Vagina (tissue), 2 donors: Measurements from ENCODE around the gene MAK. TPM values are rescaled to one million over a fixed set of nuclear protein-coding genes. Genes with fewer than 3 reads are reported as not detected.

ENCODE experiments used
- DNase-seq, 2 donors: peaks; one replicate each; pipeline ENCODE4 v3.0.0-alpha.2; 2017; ENCODE audit errors: extremely low spot score in 2 of 2
- H3K27ac ChIP-seq: fragments of 200-600 bp; sonication (generic); one replicate; pipeline ENCODE4 v1.5.1; 2019
- H3K27me3 ChIP-seq: fragments of 200-600 bp; sonication (generic); one replicate; pipeline ENCODE4 v1.5.1; 2019
- H3K36me3 ChIP-seq, 2 donors: fragments of 200-600 bp; sonication (generic); one replicate each; pipeline ENCODE4 v1.5.1; 2017 to 2019
- H3K4me1 ChIP-seq: fragments of 200-600 bp; sonication (generic); one replicate; pipeline ENCODE4 v1.5.1; 2019
- H3K4me3 ChIP-seq, 2 donors: fragments of 200-600 bp; sonication (generic); 1 replicate in 1 of 2; 2 replicates in 1 of 2; pipeline ENCODE4 v1.5.1; 2016 to 2019
- H3K9me3 ChIP-seq: fragments of 200-600 bp; sonication (generic); one replicate; pipeline ENCODE4 v1.5.1; 2019
- POLR2A ChIP-seq, 2 donors: fragments of 450-650 bp; IDR thresholded peaks; one replicate each; pipeline ENCODE4 v1.6.1; 2017; ENCODE audit warnings: antibody characterized with exemption in 2 of 2, mild to moderate bottlenecking in 2 of 2, moderate library complexity in 2 of 2
- POLR2AphosphoS5 ChIP-seq, 2 donors: sonication (generic); formaldehyde crosslinking; IDR thresholded peaks; one replicate each; pipeline ENCODE4 v1.9.0; 2017; ENCODE audit warnings: antibody characterized with exemption in 2 of 2, mild to moderate bottlenecking in 2 of 2, low read depth in 1 of 2; ENCODE audit not compliant: insufficient read depth in 1 of 2
- intact Hi-C: fragments of 100-400 bp; cut with DNase I; formaldehyde crosslinking; loops from one replicate; pipeline ENCODE4 v1.15.1; 2023
- total RNA-seq: library from RNA; depleted of rRNA; stranded (reverse); fragments of >200 nt; gene quantifications from one replicate; pipeline ENCODE4 v1.2.3, GENCODE V29; 2016
- TF ChIP-seq, protein P1 (sequence below), 3 experiments: fragments of 450-650 bp in 2 of 3; fragments of 200-600 bp in 1 of 3; sonication (generic) in 1 of 3; IDR thresholded peaks; one replicate each; pipeline ENCODE4 v1.5.1; 2017 to 2019; ENCODE audit warnings: antibody characterized with exemption in 3 of 3, mild to moderate bottlenecking in 2 of 3, moderate library complexity in 2 of 3

The MAK gene
- total RNA-seq, 1 donor from 2014 or later = 0.25 TPM

DNA sequence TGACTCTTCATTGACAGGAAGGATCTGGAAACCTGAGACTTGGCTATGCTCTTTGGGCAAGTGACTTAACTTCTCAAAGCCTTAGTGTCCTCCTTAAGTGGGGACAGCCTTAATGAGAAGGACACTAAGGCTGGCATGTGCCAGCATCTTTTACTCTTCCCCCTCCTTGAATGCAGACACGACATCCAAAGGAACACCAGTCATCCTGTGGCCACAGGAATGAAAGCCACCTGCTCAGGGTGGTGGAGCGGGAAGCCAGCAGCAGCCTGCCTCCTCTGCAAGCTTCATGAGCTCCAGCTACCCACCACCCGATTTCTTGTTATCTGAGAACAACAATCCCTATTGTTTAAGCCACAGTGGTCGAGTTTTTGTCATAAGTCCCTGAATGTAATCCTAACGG lies 46.2 kb downstream of the MAK start:
- intact Hi-C loops = no loop called here
- no peak for DNase-seq
- no peak overlapping the region for H3K4me3 ChIP-seq
- H3K27me3 ChIP-seq = no peaks in the 10 kb centered on the region
- no peak overlapping the region for H3K27ac ChIP-seq
- no peaks in the 10 kb centered on the region for H3K4me1 ChIP-seq
- no peaks in the 10 kb centered on the region for H3K9me3 ChIP-seq
- TF ChIP-seq, protein P1, sequence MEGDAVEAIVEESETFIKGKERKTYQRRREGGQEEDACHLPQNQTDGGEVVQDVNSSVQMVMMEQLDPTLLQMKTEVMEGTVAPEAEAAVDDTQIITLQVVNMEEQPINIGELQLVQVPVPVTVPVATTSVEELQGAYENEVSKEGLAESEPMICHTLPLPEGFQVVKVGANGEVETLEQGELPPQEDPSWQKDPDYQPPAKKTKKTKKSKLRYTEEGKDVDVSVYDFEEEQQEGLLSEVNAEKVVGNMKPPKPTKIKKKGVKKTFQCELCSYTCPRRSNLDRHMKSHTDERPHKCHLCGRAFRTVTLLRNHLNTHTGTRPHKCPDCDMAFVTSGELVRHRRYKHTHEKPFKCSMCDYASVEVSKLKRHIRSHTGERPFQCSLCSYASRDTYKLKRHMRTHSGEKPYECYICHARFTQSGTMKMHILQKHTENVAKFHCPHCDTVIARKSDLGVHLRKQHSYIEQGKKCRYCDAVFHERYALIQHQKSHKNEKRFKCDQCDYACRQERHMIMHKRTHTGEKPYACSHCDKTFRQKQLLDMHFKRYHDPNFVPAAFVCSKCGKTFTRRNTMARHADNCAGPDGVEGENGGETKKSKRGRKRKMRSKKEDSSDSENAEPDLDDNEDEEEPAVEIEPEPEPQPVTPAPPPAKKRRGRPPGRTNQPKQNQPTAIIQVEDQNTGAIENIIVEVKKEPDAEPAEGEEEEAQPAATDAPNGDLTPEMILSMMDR (IDR thresholded peaks at IDR 0.05) = no peak
- TF ChIP-seq POLR2AphosphoS5 (IDR thresholded peaks at IDR 0.05; ENCODE audit: insufficient read depth in 1 of 2, low read depth in 1 of 2) = no peak
- no peaks in the 10 kb centered on the region for H3K36me3 ChIP-seq

DNA sequence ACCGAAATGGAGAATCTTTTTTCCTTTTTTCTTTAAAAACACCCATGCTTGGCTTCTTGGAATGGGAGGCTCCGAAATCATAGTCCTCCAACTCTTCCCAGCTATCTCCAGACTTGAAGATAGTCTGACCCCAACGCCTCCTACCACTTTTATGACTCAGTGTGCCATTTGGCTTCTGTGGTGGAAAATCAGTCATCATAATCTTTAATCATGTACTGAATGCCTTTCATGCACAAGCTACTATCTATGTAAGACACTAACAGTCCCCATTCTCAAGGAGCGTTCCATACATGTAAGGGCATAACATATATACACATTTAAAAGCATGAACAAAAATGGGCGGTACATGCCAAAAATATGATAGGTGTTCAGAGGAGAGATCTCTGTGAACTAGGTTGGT lies 46.7 kb downstream of the MAK start:
- TF ChIP-seq, protein P1 (IDR thresholded peaks at IDR 0.05) = no peak
- TF ChIP-seq POLR2AphosphoS5 (IDR thresholded peaks at IDR 0.05; ENCODE audit: insufficient read depth in 1 of 2, low read depth in 1 of 2) = no peak
- TF ChIP-seq POLR2A (IDR thresholded peaks at IDR 0.05) = no peak
- DNase-seq = no peak
- intact Hi-C loops = no loop called here

DNA sequence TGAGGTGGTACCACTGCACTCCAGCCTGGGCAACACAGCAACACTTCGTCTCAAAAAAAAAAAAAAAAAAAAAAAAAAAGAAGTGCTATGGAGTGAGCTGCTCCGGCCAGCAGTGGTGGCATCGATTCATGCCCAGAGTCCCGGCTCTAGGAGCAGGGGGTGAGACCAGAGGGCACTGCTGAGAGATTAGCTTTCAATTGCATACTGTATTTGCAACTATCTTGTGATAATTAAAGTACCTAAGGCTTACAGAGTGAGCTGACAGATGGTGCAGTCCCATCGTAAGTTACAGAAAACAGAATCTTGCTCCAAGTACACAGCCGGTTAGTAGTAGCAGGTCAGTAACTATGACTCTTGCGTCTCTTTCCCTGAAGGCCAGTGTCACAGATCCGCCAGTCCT lies 59.3 kb downstream of the MAK start:
- no peak for TF ChIP-seq POLR2AphosphoS5 (IDR thresholded peaks at IDR 0.05; ENCODE audit: insufficient read depth in 1 of 2, low read depth in 1 of 2)
- no peak for TF ChIP-seq POLR2A (IDR thresholded peaks at IDR 0.05)
- TF ChIP-seq, protein P1 (IDR thresholded peaks at IDR 0.05) = no peak
- no peak overlapping the region for H3K4me3 ChIP-seq
- H3K9me3 ChIP-seq = no peaks in the 10 kb centered on the region
- no peaks in the 10 kb centered on the region for H3K27me3 ChIP-seq
- no peak overlapping the region for H3K27ac ChIP-seq
- intact Hi-C loops = no loop called here
- peaks cover 0 to 5% of the 10 kb centered on the region in 2 donors for H3K36me3 ChIP-seq
- H3K4me1 ChIP-seq = no peaks in the 10 kb centered on the region
- DNase-seq = no peak

More for the DNA sequence above, 46.7 kb downstream of the MAK start:
- H3K36me3 ChIP-seq = no peaks in the 10 kb centered on the region
- no peaks in the 10 kb centered on the region for H3K27me3 ChIP-seq
- H3K4me3 ChIP-seq = no peak overlapping the region
- no peaks in the 10 kb centered on the region for H3K4me1 ChIP-seq
- H3K27ac ChIP-seq = no peak overlapping the region
- no peaks in the 10 kb centered on the region for H3K9me3 ChIP-seq

DNA sequence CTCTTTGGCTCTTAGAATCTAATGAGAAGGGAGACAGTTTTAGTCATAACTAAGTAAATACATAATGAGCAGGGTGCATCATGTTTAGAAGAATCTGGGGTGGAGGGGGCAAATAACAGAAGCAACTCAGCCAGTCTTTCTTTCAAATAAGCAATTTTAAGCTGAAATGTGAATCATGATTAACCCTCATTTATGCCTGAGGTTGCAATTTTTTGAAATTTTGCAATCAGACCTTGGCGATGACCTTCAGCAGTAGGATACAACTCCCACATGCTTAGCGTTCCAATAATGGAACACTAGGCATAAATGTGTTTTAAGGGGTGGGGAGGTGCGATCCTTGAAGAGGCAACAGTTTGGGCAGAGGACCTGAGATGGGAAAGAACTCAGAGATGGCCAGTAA lies 60.1 kb downstream of the MAK start:
- Histone ChIP-seq H3K27ac (no peak overlapping the region), H3K4me1 (no peaks in the 10 kb centered on the region), H3K27me3 (no peaks in the 10 kb centered on the region), H3K36me3 (peaks cover 0 to 5% of the 10 kb centered on the region in 2 donors), H3K4me3 (no peak overlapping the region), H3K9me3 (no peaks in the 10 kb centered on the region)
- intact Hi-C loops = no loop called here
- DNase-seq = no peak
- TF ChIP-seq POLR2A (IDR thresholded peaks at IDR 0.05) (no peak), POLR2AphosphoS5 (IDR thresholded peaks at IDR 0.05; ENCODE audit: insufficient read depth in 1 of 2, low read depth in 1 of 2) (no peak)
- TF ChIP-seq, protein P1 (IDR thresholded peaks at IDR 0.05) = no peak

DNA sequence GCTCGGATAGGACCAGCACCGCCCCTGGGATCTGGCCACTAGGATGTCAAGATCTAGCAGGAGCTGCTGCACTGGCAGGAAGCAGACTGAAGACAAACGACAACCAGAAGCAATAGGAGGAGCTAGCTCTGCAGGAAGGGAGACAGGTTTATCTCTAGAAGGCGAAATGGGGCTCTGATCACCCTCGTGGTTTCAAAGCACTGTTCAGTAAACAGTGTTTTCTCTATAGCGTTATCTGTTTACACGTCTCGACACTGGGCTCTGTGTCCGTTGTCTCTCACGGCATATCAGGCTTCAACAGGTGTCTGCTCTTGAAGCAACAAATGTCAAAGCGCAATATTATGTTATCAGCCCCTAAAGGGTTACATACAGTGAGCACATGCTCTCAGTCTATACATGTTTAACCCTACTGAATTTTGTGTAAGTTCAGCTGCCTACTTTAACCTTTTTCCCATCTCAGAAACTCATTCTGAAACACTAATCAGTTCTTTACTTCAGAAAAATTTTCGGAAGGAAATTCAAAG lies 66.9 kb downstream of the MAK start:
- H3K9me3 ChIP-seq = no peaks in the 10 kb centered on the region
- intact Hi-C loops = no loop called here
- H3K4me1 ChIP-seq = no peaks in the 10 kb centered on the region
- TF ChIP-seq, protein P1 (IDR thresholded peaks at IDR 0.05) = no peak
- no peak for TF ChIP-seq POLR2A (IDR thresholded peaks at IDR 0.05)
- TF ChIP-seq POLR2AphosphoS5 (IDR thresholded peaks at IDR 0.05; ENCODE audit: insufficient read depth in 1 of 2, low read depth in 1 of 2) = no peak
- no peaks in the 10 kb centered on the region for H3K27me3 ChIP-seq
- no peak overlapping the region for H3K4me3 ChIP-seq
- no peak for DNase-seq
- H3K36me3 ChIP-seq = peaks cover 0 to 12% of the 10 kb centered on the region in 2 donors
- H3K27ac ChIP-seq = no peak overlapping the region
